ENCODE results near the gene IER5.

DNA sequence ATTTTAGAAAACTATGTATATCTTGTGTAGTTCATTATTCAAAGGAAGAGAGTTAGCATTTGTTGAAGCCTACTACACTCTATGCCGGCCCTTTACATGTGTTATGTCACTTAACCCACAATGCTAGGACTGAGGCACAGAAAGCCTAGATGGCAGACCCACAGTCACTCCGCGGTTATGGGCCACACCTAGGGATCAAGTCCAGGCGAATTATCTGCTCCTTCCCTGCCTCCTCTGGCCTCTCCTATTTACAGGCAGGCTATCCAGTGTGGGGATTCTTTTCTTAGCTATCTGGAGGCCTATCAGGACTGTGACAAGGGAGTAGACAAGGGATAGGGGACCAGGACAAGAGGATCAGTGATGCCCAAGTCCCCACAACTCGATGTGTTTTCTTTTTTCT, 33.0 kb downstream of the IER5 start:
- TF ChIP-seq, protein P1, sequence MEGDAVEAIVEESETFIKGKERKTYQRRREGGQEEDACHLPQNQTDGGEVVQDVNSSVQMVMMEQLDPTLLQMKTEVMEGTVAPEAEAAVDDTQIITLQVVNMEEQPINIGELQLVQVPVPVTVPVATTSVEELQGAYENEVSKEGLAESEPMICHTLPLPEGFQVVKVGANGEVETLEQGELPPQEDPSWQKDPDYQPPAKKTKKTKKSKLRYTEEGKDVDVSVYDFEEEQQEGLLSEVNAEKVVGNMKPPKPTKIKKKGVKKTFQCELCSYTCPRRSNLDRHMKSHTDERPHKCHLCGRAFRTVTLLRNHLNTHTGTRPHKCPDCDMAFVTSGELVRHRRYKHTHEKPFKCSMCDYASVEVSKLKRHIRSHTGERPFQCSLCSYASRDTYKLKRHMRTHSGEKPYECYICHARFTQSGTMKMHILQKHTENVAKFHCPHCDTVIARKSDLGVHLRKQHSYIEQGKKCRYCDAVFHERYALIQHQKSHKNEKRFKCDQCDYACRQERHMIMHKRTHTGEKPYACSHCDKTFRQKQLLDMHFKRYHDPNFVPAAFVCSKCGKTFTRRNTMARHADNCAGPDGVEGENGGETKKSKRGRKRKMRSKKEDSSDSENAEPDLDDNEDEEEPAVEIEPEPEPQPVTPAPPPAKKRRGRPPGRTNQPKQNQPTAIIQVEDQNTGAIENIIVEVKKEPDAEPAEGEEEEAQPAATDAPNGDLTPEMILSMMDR (conservative IDR thresholded peaks at IDR 0.05), result no peak
- no peak for TF ChIP-seq EZH2 (IDR thresholded peaks at IDR 0.05; ENCODE audit: low read depth)

Measured in PC-9 (cell line).